ENCODE measurements around the gene GPANK1. TPM values are rescaled to one million over a fixed set of nuclear protein-coding genes. Genes with fewer than 3 reads are reported as not detected.

GPANK1 gene
- total RNA-seq, 4 donors from 2014 or later: 15.8 to 21.0 (median 19.4) TPM

GRCh38 chr6:31639449-31639861 is 25.3 kb downstream of the GPANK1 start:
- TF ChIP-seq EP300 (IDR thresholded peaks at IDR 0.05) (no peak), POLR2A (IDR thresholded peaks at IDR 0.05; ENCODE audit: low read depth) (no peak), POLR2AphosphoS5 (IDR thresholded peaks at IDR 0.05) (no peak)
- TF ChIP-seq, protein P1, sequence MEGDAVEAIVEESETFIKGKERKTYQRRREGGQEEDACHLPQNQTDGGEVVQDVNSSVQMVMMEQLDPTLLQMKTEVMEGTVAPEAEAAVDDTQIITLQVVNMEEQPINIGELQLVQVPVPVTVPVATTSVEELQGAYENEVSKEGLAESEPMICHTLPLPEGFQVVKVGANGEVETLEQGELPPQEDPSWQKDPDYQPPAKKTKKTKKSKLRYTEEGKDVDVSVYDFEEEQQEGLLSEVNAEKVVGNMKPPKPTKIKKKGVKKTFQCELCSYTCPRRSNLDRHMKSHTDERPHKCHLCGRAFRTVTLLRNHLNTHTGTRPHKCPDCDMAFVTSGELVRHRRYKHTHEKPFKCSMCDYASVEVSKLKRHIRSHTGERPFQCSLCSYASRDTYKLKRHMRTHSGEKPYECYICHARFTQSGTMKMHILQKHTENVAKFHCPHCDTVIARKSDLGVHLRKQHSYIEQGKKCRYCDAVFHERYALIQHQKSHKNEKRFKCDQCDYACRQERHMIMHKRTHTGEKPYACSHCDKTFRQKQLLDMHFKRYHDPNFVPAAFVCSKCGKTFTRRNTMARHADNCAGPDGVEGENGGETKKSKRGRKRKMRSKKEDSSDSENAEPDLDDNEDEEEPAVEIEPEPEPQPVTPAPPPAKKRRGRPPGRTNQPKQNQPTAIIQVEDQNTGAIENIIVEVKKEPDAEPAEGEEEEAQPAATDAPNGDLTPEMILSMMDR (IDR thresholded peaks at IDR 0.05): no peak
- Histone ChIP-seq H3K27ac (replicated peaks in 1 of 4) (no peak overlapping the region), H3K4me3 (no peak overlapping the region), H3K27me3 (no peaks in the 10 kb centered on the region), H3K4me1 (no peaks in the 10 kb centered on the region), H3K36me3 (peaks cover 97 to 100% (median 99%) of the 10 kb centered on the region in 4 donors), H3K9me3 (no peaks in the 10 kb centered on the region)
- intact Hi-C loops (cut with DNase I): no loop called here
- 49% methylated on average over 4 of the region's 10 CpGs for WGBS
- DNase-seq (ENCODE audit: extremely low spot score): no peak

GRCh38 chr6:31639043-31639442 is 25.8 kb downstream of the GPANK1 start:
- Histone ChIP-seq H3K36me3 (peaks cover 94 to 100% (median 99%) of the 10 kb centered on the region in 4 donors), H3K9me3 (no peaks in the 10 kb centered on the region), H3K4me1 (no peaks in the 10 kb centered on the region), H3K4me3 (no peak overlapping the region), H3K27ac (replicated peaks in 1 of 4) (no peak overlapping the region), H3K27me3 (no peaks in the 10 kb centered on the region)
- TF ChIP-seq POLR2A (IDR thresholded peaks at IDR 0.05; ENCODE audit: low read depth): no peak
- TF ChIP-seq, protein P1 (IDR thresholded peaks at IDR 0.05): no peak
- TF ChIP-seq EP300 (IDR thresholded peaks at IDR 0.05): no peak
- no peak for TF ChIP-seq POLR2AphosphoS5 (IDR thresholded peaks at IDR 0.05)
- intact Hi-C loops (cut with DNase I): no loop called here
- no peak for DNase-seq (ENCODE audit: extremely low spot score)
- WGBS: 78% methylated on average over 9 of the region's 9 CpGs

DNA sequence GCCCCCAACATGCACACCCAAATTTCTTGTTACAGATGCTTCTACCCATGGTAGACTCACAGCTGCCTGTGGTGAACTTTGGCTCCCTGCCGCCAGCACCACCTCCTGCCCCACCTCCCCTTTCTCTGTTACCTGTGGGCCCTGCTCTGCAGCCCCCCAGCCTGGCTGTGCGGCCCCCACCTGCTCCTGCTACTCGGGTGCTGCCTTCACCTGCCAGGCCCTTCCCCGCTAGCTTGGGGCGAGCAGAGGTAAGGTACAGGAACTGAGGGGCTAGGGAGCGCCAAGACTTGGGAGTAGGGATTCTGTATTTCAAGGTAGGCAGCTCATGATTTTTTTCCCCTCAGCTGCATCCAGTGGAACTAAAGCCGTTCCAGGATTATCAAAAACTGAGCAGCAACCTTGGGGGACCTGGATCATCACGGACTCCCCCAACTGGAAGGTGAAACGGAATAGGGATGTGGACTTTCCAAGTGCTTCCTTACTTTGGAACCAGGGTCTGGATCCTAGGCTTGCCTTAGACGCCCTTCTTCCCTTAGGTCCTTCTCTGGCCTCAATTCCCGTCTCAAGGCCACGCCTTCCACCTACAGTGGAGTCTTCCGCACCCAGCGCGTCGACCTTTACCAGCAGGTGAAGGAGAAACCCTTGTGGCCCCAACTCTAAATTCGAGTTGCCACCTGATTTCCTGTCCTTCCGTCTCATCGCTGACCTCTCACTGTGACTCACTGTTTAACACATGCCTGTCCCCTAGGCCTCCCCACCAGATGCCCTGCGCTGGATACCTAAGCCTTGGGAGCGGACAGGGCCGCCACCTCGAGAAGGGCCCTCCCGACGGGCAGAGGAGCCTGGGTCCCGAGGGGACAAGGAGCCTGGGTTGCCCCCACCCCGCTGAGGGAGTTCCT is 27.9 kb downstream of the GPANK1 start:
- Histone ChIP-seq H3K27ac (replicated peaks in 1 of 4) (peak overlapping the region in 1 of 4 donors; percentile 31), H3K4me1 (peaks cover 0 to 5% (median 2%) of the 10 kb centered on the region in 4 donors), H3K4me3 (no peak overlapping the region), H3K9me3 (no peaks in the 10 kb centered on the region), H3K36me3 (peaks cover 76 to 100% (median 99%) of the 10 kb centered on the region in 4 donors), H3K27me3 (no peaks in the 10 kb centered on the region)
- TF ChIP-seq POLR2A (IDR thresholded peaks at IDR 0.05; ENCODE audit: low read depth): no peak
- peak in 1 of 2 donors; percentile 9 for TF ChIP-seq POLR2AphosphoS5 (IDR thresholded peaks at IDR 0.05)
- TF ChIP-seq, protein P1 (IDR thresholded peaks at IDR 0.05): no peak
- TF ChIP-seq EP300 (IDR thresholded peaks at IDR 0.05): no peak
- intact Hi-C loops (cut with DNase I): no loop called here
- no peak for DNase-seq (ENCODE audit: extremely low spot score)
- WGBS: 77% methylated on average over 24 of the region's 27 CpGs

DNA sequence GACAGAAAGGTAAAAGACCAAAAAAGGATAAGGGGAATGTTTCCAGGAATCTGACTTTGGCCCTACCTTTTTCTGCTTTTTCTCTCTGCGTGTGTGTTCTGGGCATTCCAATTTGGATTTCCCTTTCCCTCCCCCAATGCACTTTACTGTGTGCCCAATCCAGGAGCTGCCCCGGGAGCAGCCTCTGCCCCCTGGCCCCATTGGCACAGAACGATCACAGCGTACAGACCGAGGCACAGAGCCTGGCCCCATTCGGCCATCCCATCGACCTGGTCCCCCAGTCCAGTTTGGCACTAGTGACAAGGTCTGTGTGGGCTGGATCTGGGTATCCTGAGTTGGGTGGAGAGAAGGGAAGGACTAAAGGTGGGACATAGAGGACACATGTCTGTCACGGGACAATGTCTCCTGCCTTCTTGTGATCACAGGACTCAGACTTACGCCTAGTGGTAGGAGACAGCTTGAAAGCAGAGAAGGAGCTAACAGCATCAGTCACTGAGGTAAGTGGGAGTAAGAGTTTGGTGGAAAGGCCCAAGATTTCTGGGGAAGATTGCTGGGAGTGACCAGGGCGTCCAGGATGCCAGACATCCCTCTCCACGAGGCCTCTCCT is 29.7 kb downstream of the GPANK1 start:
- no peak overlapping the region for H3K4me3 ChIP-seq
- H3K9me3 ChIP-seq: no peaks in the 10 kb centered on the region

More for the DNA sequence above, 29.7 kb downstream of the GPANK1 start:
- peaks cover 0 to 5% (median 2%) of the 10 kb centered on the region in 4 donors for H3K4me1 ChIP-seq
- no peak overlapping the region for H3K27ac ChIP-seq (replicated peaks in 1 of 4)
- DNase-seq (ENCODE audit: extremely low spot score): no peak
- 85% methylated on average over 11 of the region's 11 CpGs for WGBS
- TF ChIP-seq POLR2A (IDR thresholded peaks at IDR 0.05; ENCODE audit: low read depth) (no peak), EP300 (IDR thresholded peaks at IDR 0.05) (no peak), POLR2AphosphoS5 (IDR thresholded peaks at IDR 0.05) (no peak)
- TF ChIP-seq, protein P1 (IDR thresholded peaks at IDR 0.05): no peak
- H3K27me3 ChIP-seq: no peaks in the 10 kb centered on the region
- H3K36me3 ChIP-seq: peaks cover 73 to 100% (median 99%) of the 10 kb centered on the region in 4 donors
- intact Hi-C loops (cut with DNase I): no loop called here
